IPS-20b (cell line): ENCODE measurements around the gene IL12RB2.

Experiments used
- H3K27ac ChIP-seq: one replicate; pipeline ENCODE4 v1.5.1; 2013; ENCODE audit warnings: low read length
- H3K27me3 ChIP-seq: 2 replicates; pipeline ENCODE4 v1.6.1; 2013; ENCODE audit warnings: mild to moderate bottlenecking, low read length, inconsistent platforms; ENCODE audit not compliant: insufficient read depth
- H3K36me3 ChIP-seq: 2 replicates; pipeline ENCODE4 v1.6.1; 2013; ENCODE audit warnings: low read depth, mild to moderate bottlenecking, inconsistent platforms, low read length, moderate library complexity; ENCODE audit not compliant: insufficient read depth
- H3K4me1 ChIP-seq: 2 replicates; pipeline ENCODE4 v1.6.1; 2013; ENCODE audit warnings: mild to moderate bottlenecking, control low read depth, inconsistent platforms, low read length, moderate library complexity; ENCODE audit not compliant: insufficient read depth
- H3K4me3 ChIP-seq: 2 replicates; pipeline ENCODE4 v1.5.1; 2013; ENCODE audit warnings: mild to moderate bottlenecking, low read length, inconsistent platforms
- H3K9ac ChIP-seq: 2 replicates; pipeline ENCODE4 v1.6.1; 2013; ENCODE audit warnings: low read depth, mild to moderate bottlenecking, inconsistent platforms, low read length, moderate library complexity
- H3K9me3 ChIP-seq: 2 replicates; pipeline ENCODE4 v1.6.1; 2013; ENCODE audit warnings: mild to moderate bottlenecking, low read depth, low read length, inconsistent platforms; ENCODE audit not compliant: insufficient read depth

IL12RB2 gene

DNA sequence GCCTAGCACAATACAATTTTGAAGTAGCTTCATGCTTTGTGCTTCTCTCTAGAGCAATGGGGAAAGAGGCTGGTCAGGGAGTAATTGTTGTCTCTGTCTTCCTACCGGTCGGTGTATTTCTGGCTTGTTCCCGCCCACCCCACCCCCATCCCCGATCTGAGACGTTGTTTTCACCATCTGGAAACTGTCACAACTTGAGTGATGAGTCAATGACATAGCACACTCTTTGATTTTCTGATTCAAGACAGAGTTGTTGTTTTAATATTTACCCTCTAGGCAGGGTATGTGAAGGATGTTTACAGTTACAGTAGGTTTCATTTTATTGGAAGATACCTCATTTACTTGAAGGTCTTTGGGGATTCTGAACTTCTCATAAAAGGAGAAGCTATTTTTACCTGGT, 7.0 kb downstream of the IL12RB2 start:
- H3K27ac ChIP-seq, result no peak overlapping the region
- H3K4me1 ChIP-seq, result peaks cover 4% of the 10 kb centered on the region; the same call in 1 of the 2 replicates
- no peaks in the 10 kb centered on the region for H3K36me3 ChIP-seq
- no peak overlapping the region for H3K4me3 ChIP-seq
- H3K9ac ChIP-seq, result no peak overlapping the region
- H3K9me3 ChIP-seq, result no peaks in the 10 kb centered on the region
- H3K27me3 ChIP-seq, result no peaks in the 10 kb centered on the region

DNA sequence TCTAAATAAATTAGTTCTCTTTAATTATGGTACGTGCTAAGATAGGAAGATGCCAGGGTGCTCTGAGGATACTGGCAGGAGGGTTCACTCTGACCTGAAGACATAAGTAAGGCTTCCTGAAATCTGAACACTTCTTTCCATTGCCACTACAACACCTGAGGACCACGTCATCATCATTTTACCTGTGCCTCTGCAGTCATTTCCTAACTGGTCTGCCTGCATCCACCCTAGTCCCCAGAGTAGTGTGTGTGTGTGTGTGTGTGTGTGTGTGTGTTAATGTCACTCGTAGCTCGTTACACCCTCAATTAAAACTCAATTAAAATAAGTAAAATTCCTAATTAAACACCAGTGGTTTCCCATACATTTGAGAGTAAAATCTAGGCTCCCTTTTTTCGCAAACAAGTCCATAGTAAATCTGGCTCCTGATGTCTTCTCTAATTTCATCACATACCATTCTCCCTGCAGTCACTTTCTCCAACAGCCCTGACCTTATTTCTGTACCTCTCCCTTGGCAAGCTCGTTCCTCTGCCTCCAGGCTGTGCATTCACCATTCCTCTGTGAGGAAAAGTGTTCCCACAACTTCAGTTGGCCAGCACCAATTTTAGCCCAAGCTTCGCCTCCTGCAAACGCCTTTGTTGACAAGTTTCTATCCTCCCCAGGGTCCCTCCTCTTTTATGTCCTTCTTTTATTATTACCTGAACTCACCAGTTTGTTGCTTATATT, 8.7 kb downstream of the IL12RB2 start:
- Histone ChIP-seq H3K4me3 (no peak overlapping the region), H3K27ac (no peak overlapping the region), H3K36me3 (no peaks in the 10 kb centered on the region), H3K9me3 (no peaks in the 10 kb centered on the region), H3K27me3 (no peaks in the 10 kb centered on the region), H3K4me1 (peaks cover 4% of the 10 kb centered on the region; the same call in 1 of the 2 replicates), H3K9ac (no peak overlapping the region)

DNA sequence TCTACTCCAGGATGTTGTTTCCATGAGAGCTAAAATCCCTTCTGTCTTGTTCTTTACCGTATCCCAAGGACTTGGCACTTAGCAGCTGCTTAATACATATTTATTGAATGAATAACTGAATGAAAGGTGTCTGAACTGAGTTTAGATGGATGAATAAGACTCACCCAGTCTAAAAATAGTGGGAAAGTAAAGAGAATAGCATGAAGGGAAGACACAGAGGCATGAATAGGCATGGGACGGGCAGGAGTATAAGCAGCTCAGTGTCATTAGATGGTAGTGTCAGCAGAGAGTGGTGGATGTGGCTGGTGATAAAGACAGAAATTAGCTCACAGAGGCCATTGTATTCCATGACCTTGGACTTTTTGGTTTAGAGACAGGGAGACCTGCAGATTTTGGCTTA, 9.2 kb downstream of the IL12RB2 start:
- no peak overlapping the region for H3K4me3 ChIP-seq
- H3K36me3 ChIP-seq, result no peaks in the 10 kb centered on the region
- H3K9ac ChIP-seq, result no peak overlapping the region
- H3K27me3 ChIP-seq, result no peaks in the 10 kb centered on the region
- H3K9me3 ChIP-seq, result no peaks in the 10 kb centered on the region
- H3K4me1 ChIP-seq, result peaks cover 4% of the 10 kb centered on the region; the same call in 1 of the 2 replicates
- H3K27ac ChIP-seq, result no peak overlapping the region

DNA sequence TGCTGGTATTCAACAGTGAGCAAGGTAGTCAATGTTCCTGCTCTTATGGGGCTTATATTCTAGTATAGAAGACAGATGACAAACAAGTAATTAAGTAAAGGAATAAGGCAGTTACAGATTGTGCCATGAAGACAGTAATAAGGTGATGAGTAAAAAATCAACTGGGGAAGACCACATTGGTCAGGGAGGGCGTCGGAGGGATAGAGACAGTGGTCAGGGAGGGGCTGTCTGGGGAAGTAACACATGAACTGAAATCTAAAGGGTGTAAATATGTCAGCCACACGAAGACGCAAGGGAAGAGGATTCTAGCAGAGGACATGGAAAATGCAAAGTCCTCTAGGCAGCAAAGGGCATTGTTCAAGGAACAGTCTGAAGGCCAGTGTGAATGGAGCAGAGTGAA, 10.1 kb downstream of the IL12RB2 start:
- Histone ChIP-seq H3K4me1 (peaks cover 4% of the 10 kb centered on the region; the same call in 1 of the 2 replicates), H3K36me3 (no peaks in the 10 kb centered on the region), H3K9me3 (no peaks in the 10 kb centered on the region), H3K27ac (no peak overlapping the region), H3K4me3 (no peak overlapping the region), H3K27me3 (no peaks in the 10 kb centered on the region), H3K9ac (no peak overlapping the region)

DNA sequence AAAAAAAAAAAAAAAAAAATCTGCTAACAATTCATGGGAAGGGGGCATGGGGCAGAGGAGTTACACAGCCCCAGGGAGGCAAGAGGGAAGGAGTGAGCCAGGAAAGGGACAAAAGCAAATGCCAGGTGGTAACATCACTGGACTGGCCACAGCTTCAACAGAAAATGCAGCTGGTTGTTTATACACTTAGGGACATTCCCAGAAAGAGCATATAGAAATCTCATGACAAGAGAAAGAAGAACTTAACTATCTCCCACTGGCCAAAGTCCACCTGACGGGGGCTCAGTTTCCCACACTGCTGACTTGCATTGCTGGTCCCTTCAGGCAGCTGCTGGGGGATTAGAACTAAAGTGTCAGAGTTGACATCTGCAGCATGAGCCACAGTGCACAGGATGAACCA, 14.8 kb downstream of the IL12RB2 start:
- Histone ChIP-seq H3K9ac (no peak overlapping the region), H3K4me1 (peaks cover 3% of the 10 kb centered on the region; the same call in 1 of the 2 replicates), H3K4me3 (no peak overlapping the region), H3K36me3 (no peaks in the 10 kb centered on the region), H3K9me3 (no peaks in the 10 kb centered on the region), H3K27ac (no peak overlapping the region), H3K27me3 (no peaks in the 10 kb centered on the region)

DNA sequence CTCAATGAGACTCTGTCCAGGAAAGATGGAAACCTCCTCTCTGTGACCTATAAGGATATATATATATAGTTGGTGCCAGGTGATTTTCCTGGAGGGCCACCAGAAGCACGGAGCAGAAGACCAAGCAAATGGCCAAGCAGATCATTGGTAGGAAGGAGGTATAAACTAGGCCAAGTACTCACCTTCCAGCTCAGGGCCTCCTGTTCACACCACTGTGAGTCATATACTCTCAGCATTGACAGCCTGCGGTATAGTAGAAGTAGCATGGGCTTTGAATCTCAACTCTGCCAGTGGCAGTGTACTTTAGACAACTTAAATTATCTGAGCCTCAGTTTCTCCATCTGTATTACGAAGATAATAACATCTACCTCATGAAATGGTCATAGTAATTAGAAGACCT, 15.4 kb downstream of the IL12RB2 start:
- Histone ChIP-seq H3K27me3 (no peaks in the 10 kb centered on the region), H3K4me3 (no peak overlapping the region), H3K9ac (no peak overlapping the region), H3K4me1 (peaks cover 3% of the 10 kb centered on the region; the same call in 1 of the 2 replicates), H3K36me3 (no peaks in the 10 kb centered on the region), H3K27ac (no peak overlapping the region), H3K9me3 (no peaks in the 10 kb centered on the region)

DNA sequence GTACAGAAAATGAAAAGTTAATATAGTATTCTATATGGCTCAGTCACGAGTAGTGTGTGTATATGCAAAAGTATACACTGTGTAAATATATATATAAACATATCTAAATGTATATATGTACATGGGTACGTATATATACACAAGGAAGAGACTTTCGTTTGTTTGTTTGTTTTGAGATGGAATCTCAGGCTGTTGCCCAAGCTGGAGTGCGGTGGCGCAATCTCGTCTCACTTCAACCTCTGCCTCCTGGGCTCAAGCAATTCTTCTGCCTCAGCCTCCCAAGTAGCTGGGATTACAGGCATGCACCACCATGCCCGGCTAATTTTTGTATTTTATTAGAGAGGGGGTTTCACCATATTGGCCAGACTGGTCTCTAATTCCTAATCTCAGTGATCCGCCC, 16.4 kb downstream of the IL12RB2 start:
- Histone ChIP-seq H3K4me1 (peaks cover 3% of the 10 kb centered on the region; the same call in 1 of the 2 replicates), H3K36me3 (no peaks in the 10 kb centered on the region), H3K9me3 (no peaks in the 10 kb centered on the region), H3K9ac (no peak overlapping the region), H3K4me3 (no peak overlapping the region), H3K27ac (no peak overlapping the region), H3K27me3 (no peaks in the 10 kb centered on the region)

DNA sequence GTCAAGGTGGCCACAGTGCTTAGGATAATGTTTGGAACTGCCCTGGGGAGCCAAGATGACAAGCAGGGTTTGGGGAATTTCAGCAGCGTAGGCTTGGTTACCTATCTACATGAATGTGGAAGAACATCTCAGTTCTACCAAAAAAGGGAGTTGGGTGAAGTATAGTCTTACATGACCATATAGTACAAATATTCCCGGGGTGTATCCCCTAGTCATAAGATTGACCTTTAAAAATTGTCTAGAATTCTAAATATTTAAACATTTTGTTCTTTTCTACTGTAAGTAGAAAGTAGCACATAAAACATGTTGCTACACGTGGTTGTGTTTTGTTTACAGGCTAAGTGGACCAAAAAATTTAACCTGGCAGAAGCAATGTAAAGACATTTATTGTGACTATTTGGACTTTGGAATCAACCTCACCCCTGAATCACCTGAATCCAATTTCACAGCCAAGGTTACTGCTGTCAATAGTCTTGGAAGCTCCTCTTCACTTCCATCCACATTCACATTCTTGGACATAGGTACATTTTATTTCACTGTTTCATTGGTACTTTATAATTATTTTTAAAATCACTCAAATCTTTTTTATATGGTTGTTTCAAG, 20.3 kb downstream of the IL12RB2 start:
- H3K9ac ChIP-seq, result no peak overlapping the region
- H3K9me3 ChIP-seq, result no peaks in the 10 kb centered on the region
- no peaks in the 10 kb centered on the region for H3K36me3 ChIP-seq
- peaks cover 8% of the 10 kb centered on the region for H3K4me1 ChIP-seq
- no peak overlapping the region for H3K4me3 ChIP-seq
- no peak overlapping the region for H3K27ac ChIP-seq
- no peaks in the 10 kb centered on the region for H3K27me3 ChIP-seq

DNA sequence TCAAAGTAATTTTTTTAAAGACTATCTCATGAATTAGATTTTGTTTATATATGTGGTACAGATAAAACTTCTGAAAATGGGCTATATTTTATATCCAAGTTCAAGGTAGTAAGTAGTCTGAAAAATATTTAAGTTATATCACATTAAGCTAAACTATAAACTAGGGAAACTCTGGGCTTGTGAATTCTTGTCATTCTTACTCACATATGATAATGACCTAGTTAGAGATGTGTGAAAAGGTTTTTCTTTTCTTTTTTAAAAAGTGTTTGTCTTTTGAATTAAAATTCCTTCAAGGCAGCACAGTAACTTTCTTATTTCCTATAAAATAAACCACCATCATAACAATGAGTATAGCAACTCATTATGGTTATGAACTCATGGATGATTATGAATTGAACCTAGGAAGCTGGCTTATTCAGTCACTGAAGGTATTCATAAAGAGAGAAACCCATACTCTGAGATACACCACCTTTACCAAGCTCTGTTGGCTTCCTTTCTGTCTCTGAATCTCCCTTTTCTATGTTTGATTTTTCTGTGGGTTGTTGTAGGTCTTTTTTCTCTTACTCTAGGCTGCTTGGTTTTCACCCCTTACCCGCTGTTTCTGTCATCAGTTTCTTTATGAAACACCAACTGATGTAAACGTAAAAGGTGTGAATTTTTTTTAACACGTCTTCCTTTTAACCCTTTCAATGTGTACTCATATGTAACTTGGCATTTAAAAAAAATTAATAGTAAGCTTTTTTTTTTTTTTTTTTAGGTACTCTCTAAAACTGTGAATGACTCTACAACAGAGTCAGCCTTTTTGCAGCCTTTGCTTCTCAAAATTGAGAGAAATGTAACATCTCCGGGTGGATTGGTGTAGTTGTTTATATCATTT, 25.2 kb downstream of the IL12RB2 start:
- H3K27ac ChIP-seq, result no peak overlapping the region
- no peak overlapping the region for H3K4me3 ChIP-seq
- no peak overlapping the region for H3K9ac ChIP-seq
- H3K4me1 ChIP-seq, result peaks cover 14% of the 10 kb centered on the region
- no peaks in the 10 kb centered on the region for H3K9me3 ChIP-seq
- H3K27me3 ChIP-seq, result no peaks in the 10 kb centered on the region
- no peaks in the 10 kb centered on the region for H3K36me3 ChIP-seq

DNA sequence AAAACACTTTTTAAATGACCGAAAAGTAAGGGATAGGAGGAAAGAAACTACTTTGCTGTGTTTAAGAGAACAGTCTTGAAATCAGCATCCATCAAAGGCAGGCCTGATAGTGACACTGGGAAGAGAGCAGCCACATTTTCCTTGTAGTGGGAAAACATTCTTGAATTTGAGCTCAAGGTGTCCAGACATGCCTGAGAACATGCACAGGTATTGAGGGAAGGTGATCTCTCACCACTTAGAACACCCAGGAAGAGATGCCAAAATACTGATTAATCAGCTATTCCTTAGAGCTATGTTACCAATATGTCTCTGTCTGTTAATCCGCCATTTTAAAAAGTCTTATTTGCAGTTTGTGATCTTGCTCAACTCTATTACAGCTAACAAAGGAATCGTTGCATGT, 25.9 kb downstream of the IL12RB2 start:
- Histone ChIP-seq H3K9me3 (no peaks in the 10 kb centered on the region), H3K27me3 (no peaks in the 10 kb centered on the region), H3K36me3 (no peaks in the 10 kb centered on the region), H3K9ac (no peak overlapping the region), H3K4me3 (no peak overlapping the region), H3K4me1 (peaks cover 14% of the 10 kb centered on the region), H3K27ac (no peak overlapping the region)

DNA sequence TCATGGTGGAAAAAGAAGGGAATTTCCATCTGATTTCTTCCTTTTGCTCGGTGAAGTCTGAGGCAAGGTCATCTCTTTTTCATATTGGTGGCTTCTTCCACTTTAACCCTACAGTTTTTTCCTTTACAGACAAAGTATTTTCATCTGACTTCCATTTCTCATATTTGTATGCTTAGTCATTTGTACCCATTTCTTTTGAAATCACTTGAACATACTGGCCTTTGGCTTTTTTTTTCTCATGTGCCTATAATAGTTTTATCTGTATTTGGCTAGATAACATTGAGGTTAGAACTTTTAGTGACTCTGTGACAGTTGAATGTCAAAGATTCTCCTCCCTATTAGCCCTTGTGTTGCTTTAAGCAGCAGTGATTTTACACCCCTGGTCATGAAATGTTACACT, 27.7 kb downstream of the IL12RB2 start:
- H3K27me3 ChIP-seq, result no peaks in the 10 kb centered on the region
- H3K9me3 ChIP-seq, result no peaks in the 10 kb centered on the region

More for the DNA sequence above, 27.7 kb downstream of the IL12RB2 start:
- H3K27ac ChIP-seq, result no peak overlapping the region
- peaks cover 14% of the 10 kb centered on the region for H3K4me1 ChIP-seq
- H3K9ac ChIP-seq, result no peak overlapping the region
- no peak overlapping the region for H3K4me3 ChIP-seq
- no peaks in the 10 kb centered on the region for H3K36me3 ChIP-seq
